Mesendoderm (in vitro differentiated cells): ENCODE data around the gene STEAP1B.

Source experiments
- DNase-seq: peaks from one replicate; pipeline ENCODE4 v3.0.0; 2013
- H2AK5ac ChIP-seq: 2 replicates; pipeline ENCODE4 v1.6.1; 2013; ENCODE audit warnings: low read length, inconsistent platforms
- H2BK120ac ChIP-seq: 2 replicates; pipeline ENCODE4 v1.6.1; 2013; ENCODE audit warnings: low read depth, mild to moderate bottlenecking, low read length, moderate library complexity, mixed read lengths
- H2BK15ac ChIP-seq: replicated peaks from 2 replicates; pipeline ENCODE4 v1.6.1; 2013; ENCODE audit warnings: low read depth, mild to moderate bottlenecking, moderate library complexity
- H2BK5ac ChIP-seq: 2 replicates; pipeline ENCODE4 v1.6.1; 2013; ENCODE audit warnings: low read length, inconsistent platforms
- H3K18ac ChIP-seq: 2 replicates; pipeline ENCODE4 v1.6.1; 2013; ENCODE audit warnings: mild to moderate bottlenecking, low read length, mixed read lengths
- H3K23ac ChIP-seq: one replicate; pipeline ENCODE4 v1.6.1; 2013; ENCODE audit warnings: low read length
- H3K27ac ChIP-seq: 2 replicates; pipeline ENCODE4 v1.5.1; 2013; ENCODE audit warnings: low read depth, mild to moderate bottlenecking, inconsistent platforms, low read length, moderate library complexity
- H3K27me3 ChIP-seq: 2 replicates; pipeline ENCODE4 v1.6.1; 2013; ENCODE audit warnings: low read length, control low read depth, mild to moderate bottlenecking, inconsistent platforms; ENCODE audit not compliant: insufficient read depth, poor library complexity
- H3K36me3 ChIP-seq: 2 replicates; pipeline ENCODE4 v1.6.1; 2013; ENCODE audit warnings: low read length, inconsistent platforms; ENCODE audit not compliant: control insufficient read depth, insufficient read depth
- H3K4ac ChIP-seq: one replicate; pipeline ENCODE4 v1.6.1; 2013; ENCODE audit warnings: low read depth, mild to moderate bottlenecking, low read length, moderate library complexity
- H3K4me1 ChIP-seq: 2 replicates; pipeline ENCODE4 v1.6.1; 2013; ENCODE audit warnings: low read depth, low read length, inconsistent platforms; ENCODE audit not compliant: control insufficient read depth
- H3K4me2 ChIP-seq: 2 replicates; pipeline ENCODE4 v1.6.1; 2013; ENCODE audit warnings: low read length
- H3K4me3 ChIP-seq: 2 replicates; pipeline ENCODE4 v1.5.1; 2013; ENCODE audit warnings: mild to moderate bottlenecking, low read length
- H3K56ac ChIP-seq: one replicate; pipeline ENCODE4 v1.6.1; 2013; ENCODE audit warnings: low read length
- H3K79me1 ChIP-seq: 2 replicates; pipeline ENCODE4 v1.6.1; 2013; ENCODE audit warnings: low read length, inconsistent platforms
- H3K79me2 ChIP-seq: 2 replicates; pipeline ENCODE4 v1.6.1; 2013; ENCODE audit warnings: mild to moderate bottlenecking, low read length; ENCODE audit not compliant: control insufficient read depth, insufficient read depth
- H3K9ac ChIP-seq: 2 replicates; pipeline ENCODE4 v1.6.1; 2013; ENCODE audit warnings: low read length, inconsistent platforms
- H4K5ac ChIP-seq: one replicate; pipeline ENCODE4 v1.6.1; 2013; ENCODE audit warnings: low read length
- H4K8ac ChIP-seq: one replicate; pipeline ENCODE4 v1.6.1; 2013; ENCODE audit warnings: low read depth, mild to moderate bottlenecking, control low read depth, low read length, moderate library complexity
- WGBS: extraction: QIAGEN DNeasy Blood & Tissue Kit; methylation state at CpG from one replicate; pipeline ENCODE4 v1.1.7; 2013; ENCODE audit warnings: low lambda C conversion rate, missing lambda C conversion rate; ENCODE audit not compliant: insufficient coverage; ENCODE audit errors: extremely low coverage; 5-methylcytosine and 5-hydroxymethylcytosine counted together

The STEAP1B gene

DNA sequence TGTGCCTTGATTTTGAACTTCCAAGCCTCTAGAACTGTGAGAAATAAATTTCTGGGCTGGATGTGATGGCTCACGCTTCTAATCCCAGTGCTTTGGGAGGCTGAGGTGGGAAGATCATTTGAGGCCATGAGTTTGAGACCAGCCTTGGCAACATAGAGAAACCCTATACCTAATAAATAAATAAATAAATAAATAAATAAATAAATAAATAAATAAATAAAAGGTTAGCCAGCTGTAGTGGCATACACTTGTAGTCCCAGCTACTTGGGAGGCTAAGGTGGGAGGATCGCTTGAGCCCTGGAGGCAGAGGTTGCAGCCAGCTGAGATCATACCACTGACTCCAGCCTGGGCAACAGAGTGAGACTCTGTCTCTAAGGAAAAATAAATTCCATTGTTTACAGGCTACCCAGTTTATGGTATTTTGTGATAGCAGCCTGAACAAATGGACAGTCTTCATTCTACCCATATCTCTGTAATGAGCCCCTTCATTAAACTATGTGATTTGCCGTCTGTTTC lies 67.7 kb downstream of the STEAP1B start:
- Histone ChIP-seq H2BK15ac (no peak overlapping the region), H3K4me3 (no peak overlapping the region), H3K36me3 (no peaks in the 10 kb centered on the region), H4K8ac (no peak overlapping the region), H2BK120ac (no peak overlapping the region), H4K5ac (no peak overlapping the region), H2BK5ac (no peak overlapping the region), H3K9ac (no peak overlapping the region), H3K79me2 (no peaks in the 10 kb centered on the region), H3K4me1 (peaks cover 7% of the 10 kb centered on the region), H3K27me3 (no peaks in the 10 kb centered on the region), H3K4ac (peak overlapping the region; percentile 43), H3K27ac (no peak overlapping the region), H3K79me1 (no peaks in the 10 kb centered on the region), H3K23ac (no peak overlapping the region), H2AK5ac (no peak overlapping the region), H3K56ac (no peak overlapping the region), H3K18ac (peak overlapping the region; percentile 25), H3K4me2 (no peak overlapping the region)
- WGBS: no CpG with 5 or more reads among the region's 3 CpGs
- no peak for DNase-seq

DNA sequence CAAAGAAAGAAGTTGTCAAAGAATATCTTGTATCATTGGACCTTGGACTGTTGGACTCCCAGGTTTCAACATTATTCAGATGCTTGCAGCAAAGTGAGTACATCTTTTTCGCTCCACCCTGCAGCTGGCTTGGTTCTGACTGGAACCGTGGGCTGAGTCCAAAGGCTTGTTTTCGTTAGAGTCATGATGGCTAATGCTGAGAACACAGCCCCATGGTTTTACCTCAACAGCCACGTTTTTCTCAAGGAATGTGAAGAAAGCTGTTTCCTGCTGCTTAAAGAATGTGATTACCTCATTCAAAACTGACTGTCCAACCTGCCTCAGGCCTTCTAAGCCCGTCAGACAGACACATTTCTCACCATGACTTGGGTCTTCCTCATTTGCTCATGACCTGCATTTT lies 69.5 kb downstream of the STEAP1B start:
- no peaks in the 10 kb centered on the region for H3K79me2 ChIP-seq
- H3K27me3 ChIP-seq: no peaks in the 10 kb centered on the region
- H4K5ac ChIP-seq: no peak overlapping the region
- no peak overlapping the region for H3K4me3 ChIP-seq
- H3K18ac ChIP-seq: no peak overlapping the region
- no peak overlapping the region for H2BK15ac ChIP-seq
- H2BK120ac ChIP-seq: no peak overlapping the region
- DNase-seq: peak; percentile 69
- H3K27ac ChIP-seq: no peak overlapping the region
- no peak overlapping the region for H4K8ac ChIP-seq
- peaks cover 7% of the 10 kb centered on the region for H3K4me1 ChIP-seq
- no peak overlapping the region for H3K23ac ChIP-seq
- H2BK5ac ChIP-seq: no peak overlapping the region
- H3K79me1 ChIP-seq: no peaks in the 10 kb centered on the region
- no peak overlapping the region for H3K4ac ChIP-seq
- no peak overlapping the region for H3K4me2 ChIP-seq
- no peak overlapping the region for H2AK5ac ChIP-seq
- no peaks in the 10 kb centered on the region for H3K36me3 ChIP-seq
- no peak overlapping the region for H3K56ac ChIP-seq
- H3K9ac ChIP-seq: no peak overlapping the region
- no CpG with 5 or more reads among the region's 5 CpGs for WGBS

DNA sequence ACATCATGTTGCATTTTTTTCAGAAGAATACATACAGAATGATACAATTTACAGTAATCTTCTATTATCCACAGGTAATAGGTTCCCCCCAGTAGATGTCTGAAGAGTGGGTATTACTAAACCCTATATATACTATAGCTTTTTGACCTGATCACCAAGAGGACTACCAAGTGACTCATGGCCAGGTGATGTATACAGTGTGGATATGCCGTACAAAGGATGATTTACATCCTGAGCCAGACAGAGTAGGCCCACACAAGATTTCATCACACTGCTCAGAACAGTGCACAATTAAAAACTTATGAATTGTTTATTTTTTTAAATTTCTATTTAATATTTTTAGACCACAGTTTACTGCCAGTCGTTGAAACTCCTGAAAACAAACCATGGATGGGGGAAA lies 70.6 kb downstream of the STEAP1B start:
- Histone ChIP-seq H3K27ac (no peak overlapping the region), H2BK120ac (no peak overlapping the region), H2AK5ac (no peak overlapping the region)

DNA sequence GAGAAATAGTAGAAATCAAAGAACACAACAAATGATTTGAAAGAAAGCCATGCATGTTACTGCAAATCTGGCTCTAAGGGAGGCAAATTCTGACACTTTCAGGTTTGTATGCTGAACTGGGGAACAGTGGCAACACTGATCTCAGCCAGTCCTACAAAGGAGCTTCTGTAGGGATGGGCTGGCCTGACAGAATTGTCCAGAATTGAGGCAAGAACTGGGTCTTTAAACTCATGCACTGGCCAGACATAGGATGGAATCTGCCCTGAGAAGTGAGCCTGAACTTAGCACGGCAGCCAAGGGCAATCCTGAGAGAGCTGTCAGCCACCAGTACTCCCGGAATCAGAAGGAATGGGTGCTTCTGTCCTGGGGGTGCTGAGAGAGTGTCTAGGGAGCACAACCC lies 72.1 kb downstream of the STEAP1B start:
- H3K56ac ChIP-seq: no peak overlapping the region
- peaks cover 3% of the 10 kb centered on the region for H3K4me1 ChIP-seq
- H3K27ac ChIP-seq: no peak overlapping the region
- H3K79me2 ChIP-seq: no peaks in the 10 kb centered on the region
- no peaks in the 10 kb centered on the region for H3K79me1 ChIP-seq
- H4K5ac ChIP-seq: no peak overlapping the region
- H2BK15ac ChIP-seq: no peak overlapping the region
- H4K8ac ChIP-seq: no peak overlapping the region
- H2BK120ac ChIP-seq: no peak overlapping the region
- H3K4me2 ChIP-seq: no peak overlapping the region
- WGBS: no CpG with 5 or more reads among the region's 2 CpGs
- no peak for DNase-seq
- no peak overlapping the region for H3K4ac ChIP-seq
- H3K18ac ChIP-seq: no peak overlapping the region
- H2BK5ac ChIP-seq: no peak overlapping the region
- no peak overlapping the region for H3K23ac ChIP-seq
- H3K9ac ChIP-seq: no peak overlapping the region
- no peak overlapping the region for H3K4me3 ChIP-seq
- H3K27me3 ChIP-seq: no peaks in the 10 kb centered on the region
- H3K36me3 ChIP-seq: no peaks in the 10 kb centered on the region
- no peak overlapping the region for H2AK5ac ChIP-seq

More for the DNA sequence above, 70.6 kb downstream of the STEAP1B start:
- H3K79me2 ChIP-seq: no peaks in the 10 kb centered on the region
- no peak overlapping the region for H3K4me3 ChIP-seq
- H3K56ac ChIP-seq: no peak overlapping the region
- no peak overlapping the region for H3K4ac ChIP-seq
- no peaks in the 10 kb centered on the region for H3K79me1 ChIP-seq
- no peak overlapping the region for H3K23ac ChIP-seq
- H3K27me3 ChIP-seq: no peaks in the 10 kb centered on the region
- no peak overlapping the region for H3K18ac ChIP-seq
- no peak for DNase-seq
- H3K9ac ChIP-seq: no peak overlapping the region
- H2BK15ac ChIP-seq: no peak overlapping the region
- no peak overlapping the region for H3K4me2 ChIP-seq
- WGBS: no CpG with 5 or more reads among the region's 2 CpGs
- peaks cover 7% of the 10 kb centered on the region for H3K4me1 ChIP-seq
- no peaks in the 10 kb centered on the region for H3K36me3 ChIP-seq
- H4K5ac ChIP-seq: no peak overlapping the region
- no peak overlapping the region for H4K8ac ChIP-seq
- no peak overlapping the region for H2BK5ac ChIP-seq

DNA sequence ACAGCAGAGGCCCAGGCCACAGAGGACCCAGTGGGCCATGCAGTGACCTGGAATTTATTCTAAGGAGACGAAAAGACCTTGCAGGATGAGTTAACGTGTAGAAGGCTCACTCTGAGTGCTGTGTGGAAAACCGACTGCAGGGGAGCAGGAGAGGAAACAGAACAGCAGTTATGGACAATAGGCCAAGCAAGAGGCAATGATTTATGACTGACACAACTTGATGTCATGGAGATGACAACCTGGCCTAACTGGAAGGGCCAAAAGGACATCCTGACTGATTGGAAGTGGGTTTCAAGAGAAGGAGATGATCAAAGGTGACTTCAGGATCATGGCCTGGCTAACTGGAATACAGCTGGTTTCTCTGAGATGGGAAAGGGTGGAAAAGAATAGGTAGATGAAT lies 72.9 kb downstream of the STEAP1B start:
- Histone ChIP-seq H2BK5ac (no peak overlapping the region), H3K23ac (no peak overlapping the region), H3K4ac (no peak overlapping the region), H3K27ac (no peak overlapping the region), H3K27me3 (no peaks in the 10 kb centered on the region), H3K9ac (no peak overlapping the region), H3K56ac (no peak overlapping the region), H3K4me2 (no peak overlapping the region), H2AK5ac (no peak overlapping the region), H3K18ac (no peak overlapping the region), H3K79me2 (no peaks in the 10 kb centered on the region), H2BK15ac (no peak overlapping the region), H2BK120ac (no peak overlapping the region), H3K4me3 (no peak overlapping the region), H4K5ac (no peak overlapping the region), H4K8ac (no peak overlapping the region), H3K4me1 (no peaks in the 10 kb centered on the region), H3K79me1 (no peaks in the 10 kb centered on the region), H3K36me3 (no peaks in the 10 kb centered on the region)
- no peak for DNase-seq
- WGBS: no CpG with 5 or more reads among the region's 3 CpGs

DNA sequence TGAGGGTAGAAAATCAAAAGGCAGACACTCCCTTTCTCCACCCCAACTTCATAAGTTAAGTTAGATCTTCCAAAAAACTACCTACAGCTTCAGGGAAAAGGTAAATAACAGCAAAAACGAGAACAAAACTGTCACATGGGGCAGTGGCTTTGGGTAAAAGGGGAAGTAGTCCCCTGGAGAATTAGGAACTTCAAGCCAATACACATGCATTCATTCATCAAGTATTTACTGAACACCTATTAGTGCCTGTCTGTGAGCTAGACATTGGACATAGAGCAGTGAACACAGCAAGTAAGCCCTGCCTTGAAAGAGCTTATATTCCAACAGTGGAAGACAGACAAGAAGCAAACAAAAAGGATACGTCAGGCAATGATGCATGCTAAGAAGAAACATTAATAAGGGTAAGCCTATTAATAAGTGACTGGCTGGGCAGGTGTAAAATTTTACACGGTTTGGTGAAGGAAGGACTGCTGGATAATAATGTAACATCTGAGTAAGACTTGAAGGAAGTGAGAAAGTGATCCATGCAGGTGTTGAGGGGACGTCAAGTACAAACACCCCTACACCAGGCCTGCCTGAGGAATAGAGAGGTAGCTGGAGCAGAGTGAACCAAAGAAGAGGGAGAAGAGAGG lies 73.4 kb downstream of the STEAP1B start:
- Histone ChIP-seq H3K4ac (no peak overlapping the region), H3K27ac (no peak overlapping the region), H4K8ac (no peak overlapping the region), H3K23ac (peak overlapping the region; percentile 32), H3K9ac (no peak overlapping the region), H3K4me2 (no peak overlapping the region), H3K4me1 (no peaks in the 10 kb centered on the region), H2AK5ac (no peak overlapping the region), H4K5ac (no peak overlapping the region), H2BK120ac (no peak overlapping the region), H3K27me3 (no peaks in the 10 kb centered on the region), H3K56ac (no peak overlapping the region), H2BK15ac (no peak overlapping the region), H3K79me2 (no peaks in the 10 kb centered on the region), H3K36me3 (no peaks in the 10 kb centered on the region), H3K18ac (no peak overlapping the region), H2BK5ac (no peak overlapping the region), H3K4me3 (no peak overlapping the region), H3K79me1 (no peaks in the 10 kb centered on the region)
- no peak for DNase-seq
- WGBS: no CpG with 5 or more reads among the region's 4 CpGs
